K562 (cell line): ENCODE measurements around the gene SRRM4. TPM values are rescaled to one million over a fixed set of nuclear protein-coding genes. Genes with fewer than 3 reads are reported as not detected.

Source experiments
- ATAC-seq: fragments of 200-7000 bp; cut with Tn5 transposase; 3 replicates; pipeline ENCODE4 v1.9.1; 2020; ENCODE audit warnings: moderate library complexity
- BruUV-seq: library from RNA; stranded (reverse); fragments of 400-500 nt; replicated peaks from 2 replicates; lab custom pipeline; 2021; lab: Mats Ljungman, UMichigan
- CTCF ChIA-PET: fragments of 300-600 bp; formaldehyde crosslinking; extraction: SDS; loops from one replicate; lab custom pipeline; 2021; ENCODE audit warnings: low intra/inter-chr PET ratio; lab: Yijun Ruan, JAX
- POLR2A ChIA-PET: fragments of 300-600, 350-650 bp; sonication (Branson Sonifier 250); formaldehyde crosslinking; extraction: SDS; loops from one replicate; lab custom pipeline; 2021; ENCODE audit warnings: antibody characterized with exemption, inconsistent platforms; lab: Yijun Ruan, JAX
- DNase-seq, 4 experiments: peaks; one replicate each; pipeline versions ENCODE4 v3.0.0 to v3.0.0-alpha.2; 2011 to 2018; ENCODE audit warnings: low spot score in 3 of 4, mixed read lengths in 3 of 4; ENCODE audit errors: extremely low read depth in 1 of 4
- FAIRE-seq: peaks from 2 replicates; lab custom pipeline; 2011; peaks lifted over from hg19 to GRCh38; lab: Jason Lieb, UNC
- H2AFZ ChIP-seq: 2 replicates; pipeline ENCODE4 v1.6.0; 2011; ENCODE audit warnings: low read depth, low read length, control low read depth, inconsistent platforms
- H3K27ac ChIP-seq: fragments of 200-600 bp; 3 replicates; pipeline ENCODE4 v1.8.0; 2011; ENCODE audit warnings: low read depth, mild to moderate bottlenecking, control low read depth, inconsistent platforms, low read length, moderate library complexity, mixed read lengths; ENCODE audit errors: extremely low read depth
- H3K27me3 ChIP-seq, 2 experiments: fragments of 300-600 bp in 1 of 2; 2 replicates in 1 of 2; 3 replicates in 1 of 2; pipeline versions ENCODE4 v1.6.0 to v1.8.0; 2011; ENCODE audit warnings: inconsistent platforms in 2 of 2, low read length in 2 of 2, mild to moderate bottlenecking in 1 of 2, mixed read lengths in 1 of 2, moderate library complexity in 1 of 2; ENCODE audit not compliant: control insufficient read depth in 2 of 2, insufficient read depth in 2 of 2
- H3K36me3 ChIP-seq: fragments of 300-600 bp; 3 replicates; pipeline ENCODE4 v1.8.0; 2011; ENCODE audit warnings: mild to moderate bottlenecking, low read length, inconsistent platforms; ENCODE audit not compliant: control insufficient read depth, insufficient read depth
- H3K4me1 ChIP-seq, 2 experiments: fragments of 200-600 bp in 1 of 2; replicated peaks in 1 of 2; 2 replicates in 1 of 2; 3 replicates in 1 of 2; pipeline versions ENCODE4 v1.5.1 to v1.8.0; 2011; ENCODE audit warnings: inconsistent platforms in 2 of 2, low read length in 2 of 2, mild to moderate bottlenecking in 1 of 2, mixed read lengths in 1 of 2, moderate library complexity in 1 of 2; ENCODE audit not compliant: control insufficient read depth in 2 of 2, insufficient read depth in 2 of 2
- H3K4me2 ChIP-seq: 2 replicates; pipeline ENCODE4 v1.6.1; 2011; ENCODE audit warnings: low read length, control low read depth, inconsistent platforms, mixed read lengths; ENCODE audit not compliant: insufficient read depth
- H3K4me3 ChIP-seq: fragments of 200-600 bp; sonication (generic), shearing (Covaris generic); 2 replicates; pipeline ENCODE4 v1.5.1; 2016; ENCODE audit warnings: control low read depth, inconsistent platforms
- H3K79me2 ChIP-seq: fragments of 200-600 bp; 3 replicates; pipeline ENCODE4 v1.8.0; 2011; ENCODE audit warnings: low read length, inconsistent platforms; ENCODE audit not compliant: control insufficient read depth, insufficient read depth
- H3K9ac ChIP-seq, 2 experiments: 2 replicates each; pipeline versions ENCODE4 v1.6.0 to v1.6.1; 2011; ENCODE audit warnings: low read depth in 2 of 2, low read length in 2 of 2, control low read depth in 1 of 2, inconsistent platforms in 1 of 2, mild to moderate bottlenecking in 1 of 2, mixed read lengths in 1 of 2; ENCODE audit not compliant: insufficient read depth in 1 of 2
- H3K9me1 ChIP-seq: one replicate; pipeline ENCODE4 v1.6.0; 2011; ENCODE audit warnings: inconsistent platforms, mild to moderate bottlenecking, low read length, moderate library complexity; ENCODE audit not compliant: control insufficient read depth, insufficient read depth
- H3K9me3 ChIP-seq: replicated peaks from 2 replicates; pipeline ENCODE4 v1.5.1; 2011; ENCODE audit warnings: low read depth, low read length, inconsistent platforms; ENCODE audit not compliant: control insufficient read depth, insufficient read depth
- H4K20me1 ChIP-seq: replicated peaks from 2 replicates; pipeline ENCODE4 v1.6.1; 2011; ENCODE audit warnings: low read length, inconsistent platforms, mixed read lengths; ENCODE audit not compliant: control insufficient read depth, insufficient read depth
- CBX3 ChIP-seq, 2 experiments: IDR thresholded peaks; 1 replicate in 1 of 2; 2 replicates in 1 of 2; pipeline ENCODE4 v1.6.1; 2012; ENCODE audit warnings: inconsistent platforms in 2 of 2, low read length in 2 of 2, borderline replicate concordance in 1 of 2, control low read depth in 1 of 2
- ELF1 ChIP-seq: fragments of 200-800 bp; sonication (Bioruptor generic); IDR thresholded peaks from 2 replicates; pipeline ENCODE4 v1.6.1; 2016; ENCODE audit warnings: missing genetic modification characterization, missing compliant biosample characterization
- ESRRB ChIP-seq: fragments of 250-450 bp; sonication (Bioruptor Pico); IDR thresholded peaks from 2 replicates; pipeline ENCODE4 v1.5.0; 2020; ENCODE audit warnings: mild to moderate bottlenecking, moderate library complexity, borderline replicate concordance
- EZH2 ChIP-seq: IDR thresholded peaks from 2 replicates; pipeline ENCODE4 v1.6.1; 2012; ENCODE audit warnings: low read depth, mild to moderate bottlenecking, inconsistent platforms, low read length, borderline replicate concordance
- HEY1 ChIP-seq: fragments of 250-450 bp; sonication (Bioruptor Pico); IDR thresholded peaks from 2 replicates; pipeline ENCODE4 v1.5.0; 2020; ENCODE audit warnings: mild to moderate bottlenecking, moderate library complexity, borderline replicate concordance
- HNRNPL ChIP-seq: fragments of 200-400 bp; formaldehyde crosslinking; IDR thresholded peaks from 2 replicates; pipeline ENCODE4 v1.6.1; 2017; ENCODE audit warnings: low read depth, mild to moderate bottlenecking, low read length
- HSF4 ChIP-seq: fragments of 250-450 bp; sonication (Bioruptor Pico); IDR thresholded peaks from 2 replicates; pipeline ENCODE4 v2.1.2; 2022; ENCODE audit warnings: mild to moderate bottlenecking, moderate library complexity, borderline replicate concordance
- NBN ChIP-seq: fragments of 450-650 bp; IDR thresholded peaks from 2 replicates; pipeline ENCODE4 v1.6.1; 2016; ENCODE audit warnings: low read depth, mild to moderate bottlenecking
- PML ChIP-seq: IDR thresholded peaks from 2 replicates; pipeline ENCODE4 v1.6.1; 2012; ENCODE audit warnings: low read length, inconsistent platforms
- PPARD ChIP-seq: fragments of 250-450 bp; sonication (Bioruptor Pico); IDR thresholded peaks from 2 replicates; pipeline ENCODE4 v1.8.0; 2022; ENCODE audit warnings: inconsistent platforms, mild to moderate bottlenecking, moderate library complexity
- SNAPC5 ChIP-seq: fragments of 250-450 bp; sonication (Bioruptor Pico); IDR thresholded peaks from 2 replicates; pipeline ENCODE4 v1.8.0; 2021; ENCODE audit warnings: moderate library complexity, mild to moderate bottlenecking, inconsistent platforms
- ZNF551 ChIP-seq: fragments of 250-450 bp; sonication (Bioruptor Pico); IDR thresholded peaks from 2 replicates; pipeline ENCODE4 v1.5.0; 2021; ENCODE audit warnings: mild to moderate bottlenecking, moderate library complexity
- WGBS: fragments of 100-300 bp; shearing (Covaris generic); methylation state at CpG from one replicate; pipeline ENCODE4 v1.1.6; 2016; ENCODE audit warnings: low coverage, mixed read lengths; ENCODE audit not compliant: insufficient coverage; ENCODE audit errors: missing lambda C conversion rate; 5-methylcytosine and 5-hydroxymethylcytosine counted together
- in situ Hi-C: fragments of 300-500 bp; cut with MboI; formaldehyde crosslinking; loops from 4 replicates; pipeline ENCODE4 v1.15.0; 2018; ENCODE audit warnings: inconsistent platforms, mixed read lengths
- intact Hi-C: fragments of 100-400 bp; cut with micrococcal nuclease; formaldehyde crosslinking; loops from 2 replicates; pipeline ENCODE4 v1.14.2; 2022
- polyA plus RNA-seq, 8 experiments: library from polyadenylated mRNA; depleted of rRNA in 4 of 8; stranded (reverse) in 5 of 8; unstranded in 3 of 8; fragments of >200 nt; fragmentation: Nextera tagmentation in 2 of 8; fragmentation: Illumina TruSeq in 1 of 8; extraction: Ambion mirVana in 2 of 8; extraction: Trizol in 1 of 8; gene quantifications; 2 replicates each; pipeline versions ENCODE4 v1.2.1 to v1.2.3, GENCODE V29; 2011 to 2014; ENCODE audit warnings: inconsistent platforms in 1 of 8, missing spikeins in 1 of 8
- total RNA-seq, 7 experiments: library from RNA; depleted of rRNA in 6 of 7; stranded (reverse); fragments of >200 nt in 6 of 7; fragmentation: Illumina TruSeq in 2 of 7; extraction: Trizol in 2 of 7; gene quantifications; 2 replicates each; pipeline versions ENCODE4 v1.2.1 to v1.2.3, GENCODE V29; 2011 to 2021; ENCODE audit warnings: low replicate concordance in 1 of 7
- TF ChIP-seq, protein P1 (sequence below): sonication (generic); formaldehyde crosslinking; IDR thresholded peaks from 2 replicates; pipeline ENCODE4 v1.8.0; 2022; ENCODE audit warnings: mild to moderate bottlenecking, missing genetic modification reagents
- TF ChIP-seq, protein P2 (sequence below): fragments of 150-350 bp; conservative IDR thresholded peaks from 2 replicates; pipeline ENCODE4 v1.6.1; 2014; ENCODE audit warnings: low read length

SRRM4 gene
- total and polyA plus RNA-seq, 9 of the 15 experiments (the other 6 are each of a cell fraction or from before 2014, with no cell fraction given) = not detected

- Histone ChIP-seq H3K9me3 (no peaks in the 10 kb centered on the region), H3K4me1 (peaks cover 7 to 24% of the 10 kb centered on the region in 2 experiments; a peak in 4 of 5 replicates), H2AFZ (no peak overlapping the region), H3K9ac (no peak overlapping the region), H3K27ac (no peak overlapping the region), H3K4me3 (no peak overlapping the region), H4K20me1 (no peaks in the 10 kb centered on the region), H3K9me1 (no peaks in the 10 kb centered on the region), H3K36me3 (no peaks in the 10 kb centered on the region), H3K79me2 (no peaks in the 10 kb centered on the region), H3K27me3 (peaks cover 0 to 2% of the 10 kb centered on the region in 2 experiments; a peak in 1 of 5 replicates), H3K4me2 (no peak overlapping the region)
- CTCF ChIA-PET = no interaction called here
- ATAC-seq (no peak), FAIRE-seq (no peak), DNase-seq (no peak)
- TF ChIP-seq ESRRB (CRISPR knock-in tag) (no peak), HSF4 (CRISPR knock-in tag) (no peak)
- WGBS = 0% methylated on average over 7 of the region's 7 CpGs
- in situ Hi-C loops (no loop called here), intact Hi-C loops (no loop called here)
- POLR2A ChIA-PET = no interaction called here
- no TSS peak for BruUV-seq
Observed at GRCh38 chr12:119158402-119158801, 177.1 kb downstream of the SRRM4 start.

GRCh38 chr12:119159844-119160243, 178.5 kb downstream of the SRRM4 start:
- no peak for ATAC-seq
- intact Hi-C loops (no loop called here), in situ Hi-C loops (no loop called here)
- Histone ChIP-seq H3K9ac (no peak overlapping the region), H3K4me2 (no peak overlapping the region), H3K9me3 (no peaks in the 10 kb centered on the region), H3K4me3 (no peak overlapping the region), H3K27me3 (peaks cover 0 to 2% of the 10 kb centered on the region in 2 experiments; a peak in 1 of 5 replicates), H4K20me1 (no peaks in the 10 kb centered on the region), H3K79me2 (no peaks in the 10 kb centered on the region), H3K36me3 (no peaks in the 10 kb centered on the region), H2AFZ (no peak overlapping the region), H3K4me1 (peaks cover 0 to 12% of the 10 kb centered on the region in 2 experiments; a peak in 3 of 5 replicates), H3K27ac (no peak overlapping the region), H3K9me1 (no peaks in the 10 kb centered on the region)
- ChIA-PET POLR2A (interaction anchor here (0.6 kb wide), 1 partner anchor 481 kb away, joined by 4 read pairs; no protein-coding TSS in a partner anchor), CTCF (interaction anchor here (0.7 kb wide), 1 partner anchor 205 kb away, joined by 3 read pairs; no protein-coding TSS in a partner anchor)
- 5% methylated on average over 2 of the region's 2 CpGs for WGBS
- no peak for DNase-seq
- no TSS peak for BruUV-seq
- FAIRE-seq = no peak
- no peak for TF ChIP-seq HNRNPL
- TF ChIP-seq HEY1 = no peak
- TF ChIP-seq NBN = no peak
- TF ChIP-seq, protein P1, sequence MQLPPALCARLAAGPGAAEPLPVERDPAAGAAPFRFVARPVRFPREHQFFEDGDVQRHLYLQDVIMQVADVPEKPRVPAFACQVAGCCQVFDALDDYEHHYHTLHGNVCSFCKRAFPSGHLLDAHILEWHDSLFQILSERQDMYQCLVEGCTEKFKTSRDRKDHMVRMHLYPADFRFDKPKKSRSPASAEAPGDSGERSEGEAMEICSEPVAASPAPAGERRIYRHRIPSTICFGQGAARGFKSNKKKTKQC (CRISPR knock-in tag) = no peak
- no peak for TF ChIP-seq SNAPC5 (CRISPR knock-in tag)
- no peak for TF ChIP-seq EZH2
- no peak for TF ChIP-seq CBX3 (IDR thresholded peaks at IDR 0.05; ENCODE audit: borderline replicate concordance in 1 of 2, low read length in 2 of 2)
- TF ChIP-seq ELF1 (tag) = no peak
- no peak for TF ChIP-seq PPARD (CRISPR knock-in tag)
- TF ChIP-seq PML = no peak
- TF ChIP-seq, protein P2, sequence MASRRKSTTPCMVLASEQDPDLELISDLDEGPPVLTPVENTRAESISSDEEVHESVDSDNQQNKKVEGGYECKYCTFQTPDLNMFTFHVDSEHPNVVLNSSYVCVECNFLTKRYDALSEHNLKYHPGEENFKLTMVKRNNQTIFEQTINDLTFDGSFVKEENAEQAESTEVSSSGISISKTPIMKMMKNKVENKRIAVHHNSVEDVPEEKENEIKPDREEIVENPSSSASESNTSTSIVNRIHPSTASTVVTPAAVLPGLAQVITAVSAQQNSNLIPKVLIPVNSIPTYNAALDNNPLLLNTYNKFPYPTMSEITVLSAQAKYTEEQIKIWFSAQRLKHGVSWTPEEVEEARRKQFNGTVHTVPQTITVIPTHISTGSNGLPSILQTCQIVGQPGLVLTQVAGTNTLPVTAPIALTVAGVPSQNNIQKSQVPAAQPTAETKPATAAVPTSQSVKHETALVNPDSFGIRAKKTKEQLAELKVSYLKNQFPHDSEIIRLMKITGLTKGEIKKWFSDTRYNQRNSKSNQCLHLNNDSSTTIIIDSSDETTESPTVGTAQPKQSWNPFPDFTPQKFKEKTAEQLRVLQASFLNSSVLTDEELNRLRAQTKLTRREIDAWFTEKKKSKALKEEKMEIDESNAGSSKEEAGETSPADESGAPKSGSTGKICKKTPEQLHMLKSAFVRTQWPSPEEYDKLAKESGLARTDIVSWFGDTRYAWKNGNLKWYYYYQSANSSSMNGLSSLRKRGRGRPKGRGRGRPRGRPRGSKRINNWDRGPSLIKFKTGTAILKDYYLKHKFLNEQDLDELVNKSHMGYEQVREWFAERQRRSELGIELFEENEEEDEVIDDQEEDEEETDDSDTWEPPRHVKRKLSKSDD = no peak
- no peak for TF ChIP-seq ZNF551
